CD14-positive monocyte (primary cell): ENCODE results near the gene TLR7. TPM values are rescaled to one million over a fixed set of nuclear protein-coding genes. Genes with fewer than 3 reads are reported as not detected.
A peak's percentile ranks its signal among the peaks of the same experiment; 100 is the strongest.

Experiments
- DNase-seq, 3 donors: peaks; one replicate each; pipeline ENCODE4 v3.0.0-alpha.2; 2011 to 2022
- H2AFZ ChIP-seq: 2 replicates; pipeline ENCODE4 v1.6.0; 2012; ENCODE audit warnings: mild to moderate bottlenecking, low read depth, low read length, inconsistent platforms; ENCODE audit not compliant: insufficient read depth, poor library complexity, severe bottlenecking
- H3K27ac ChIP-seq, 2 donors: 1 replicate in 1 of 2; 2 replicates in 1 of 2; pipeline ENCODE4 v1.5.1; 2012 to 2013; ENCODE audit warnings: low read length in 2 of 2, control low read depth in 1 of 2, inconsistent platforms in 1 of 2, low read depth in 1 of 2, mild to moderate bottlenecking in 1 of 2
- H3K27me3 ChIP-seq, 2 donors: one replicate each; pipeline versions ENCODE4 v1.6.0 to v1.6.1; 2011 to 2013; ENCODE audit warnings: low read length in 2 of 2; ENCODE audit not compliant: control insufficient read depth in 2 of 2, insufficient read depth in 2 of 2
- H3K36me3 ChIP-seq, 2 donors: replicated peaks in 1 of 2; 1 replicate in 1 of 2; 2 replicates in 1 of 2; pipeline versions ENCODE4 v1.5.1 to v1.6.1; 2012 to 2013; ENCODE audit warnings: low read length in 2 of 2, control low read depth in 1 of 2, inconsistent platforms in 1 of 2, mild to moderate bottlenecking in 1 of 2; ENCODE audit not compliant: insufficient read depth in 2 of 2, control insufficient read depth in 1 of 2
- H3K4me1 ChIP-seq, 2 donors: 1 replicate in 1 of 2; 2 replicates in 1 of 2; pipeline versions ENCODE4 v1.5.1 to v1.6.1; 2012 to 2013; ENCODE audit warnings: low read length in 2 of 2, control low read depth in 1 of 2, inconsistent platforms in 1 of 2, mild to moderate bottlenecking in 1 of 2, moderate library complexity in 1 of 2; ENCODE audit not compliant: insufficient read depth in 2 of 2, control insufficient read depth in 1 of 2
- H3K4me2 ChIP-seq: replicated peaks from 2 replicates; pipeline ENCODE3; 2012; ENCODE audit warnings: low read length, moderate library complexity, mild to moderate bottlenecking; ENCODE audit not compliant: poor library complexity, severe bottlenecking; ENCODE audit errors: extremely low read depth
- H3K4me3 ChIP-seq, 3 experiments: fragments of 200-600 bp in 1 of 3; sonication (generic) in 1 of 3; replicated peaks in 1 of 3; 1 replicate in 2 of 3; 2 replicates in 1 of 3; pipeline ENCODE4 v1.5.1; 2011 to 2013; ENCODE audit warnings: low read length in 3 of 3, mild to moderate bottlenecking in 3 of 3, control low read depth in 2 of 3, low read depth in 2 of 3, inconsistent platforms in 1 of 3, moderate library complexity in 1 of 3
- H3K79me2 ChIP-seq: 2 replicates; pipeline ENCODE4 v1.6.0; 2012; ENCODE audit warnings: mild to moderate bottlenecking, control low read depth, inconsistent platforms, low read length, moderate library complexity; ENCODE audit not compliant: insufficient read depth
- H3K9ac ChIP-seq: 2 replicates; pipeline ENCODE4 v1.6.0; 2017; ENCODE audit warnings: low read length, mild to moderate bottlenecking; ENCODE audit not compliant: insufficient read depth, poor library complexity, severe bottlenecking
- H3K9me3 ChIP-seq, 2 donors: replicated peaks in 1 of 2; 1 replicate in 1 of 2; 2 replicates in 1 of 2; pipeline versions ENCODE4 v1.5.1 to v1.6.1; 2012 to 2013; ENCODE audit warnings: low read length in 2 of 2, control low read depth in 1 of 2; ENCODE audit not compliant: control insufficient read depth in 1 of 2, insufficient read depth in 1 of 2
- H4K20me1 ChIP-seq: 2 replicates; pipeline ENCODE4 v1.6.0; 2012; ENCODE audit warnings: mild to moderate bottlenecking, low read length, control low read depth, moderate library complexity; ENCODE audit not compliant: insufficient read depth
- H3K27ac Mint-ChIP-seq, 7 donors: one replicate each; pipeline ENCODE4 v1.8.0; 2020; ENCODE audit warnings: mild to moderate bottlenecking in 7 of 7, mixed read lengths in 7 of 7, moderate library complexity in 6 of 7, inconsistent platforms in 2 of 7
- H3K27me3 Mint-ChIP-seq, 3 donors: one replicate each; pipeline ENCODE4 v1.8.0; 2021 to 2022; ENCODE audit warnings: low read depth in 3 of 3, mild to moderate bottlenecking in 3 of 3, mixed read lengths in 3 of 3, moderate library complexity in 3 of 3, inconsistent platforms in 1 of 3
- H3K36me3 Mint-ChIP-seq, 2 donors: one replicate each; pipeline ENCODE4 v1.8.0; 2020; ENCODE audit warnings: mixed read lengths in 2 of 2, inconsistent platforms in 1 of 2, mild to moderate bottlenecking in 1 of 2
- H3K4me1 Mint-ChIP-seq: one replicate; pipeline ENCODE4 v1.8.0; 2020; ENCODE audit warnings: mild to moderate bottlenecking, mixed read lengths
- H3K4me3 Mint-ChIP-seq, 2 donors: one replicate each; pipeline ENCODE4 v1.8.0; 2020; ENCODE audit warnings: mild to moderate bottlenecking in 2 of 2, mixed read lengths in 2 of 2, moderate library complexity in 1 of 2
- H3K9me3 Mint-ChIP-seq, 7 donors: one replicate each; pipeline ENCODE4 v1.8.0; 2020 to 2022; ENCODE audit warnings: mixed read lengths in 7 of 7, mild to moderate bottlenecking in 6 of 7, moderate library complexity in 6 of 7, inconsistent platforms in 2 of 7
- CTCF ChIP-seq: fragments of 200-600 bp; IDR thresholded peaks from one replicate; pipeline ENCODE4 v1.8.0; 2022; ENCODE audit warnings: antibody characterized with exemption, mild to moderate bottlenecking
- WGBS: methylation state at CpG from one replicate; pipeline ENCODE4 v1.1.5; 2013; ENCODE audit warnings: missing lambda C conversion rate; ENCODE audit not compliant: insufficient coverage; 5-methylcytosine and 5-hydroxymethylcytosine counted together
- intact Hi-C, 2 donors: fragments of 100-400 bp; cut with micrococcal nuclease; formaldehyde crosslinking; loops; one replicate each; pipeline versions ENCODE4 v1.15.0 to v1.15.1; 2023
- polyA plus RNA-seq, 3 donors: library from polyadenylated mRNA; depleted of rRNA in 1 of 3; unstranded in 2 of 3; stranded (reverse) in 1 of 3; fragments of 300-500 nt in 2 of 3; fragments of >200 nt in 1 of 3; fragmentation: Illumina TruSeq in 2 of 3; gene quantifications; 1 replicate in 2 of 3; 2 replicates in 1 of 3; pipeline ENCODE4 v1.2.3, GENCODE V29; 2012 to 2021

The TLR7 gene
- polyA plus RNA-seq, 3 donors, result 4.2 to 27.3 (median 23.0) TPM

- Histone ChIP-seq H3K79me2 (no peaks in the 10 kb centered on the region), H3K27ac (no peak overlapping the region), H3K4me2 (no peak overlapping the region), H3K4me3 (no peak overlapping the region), H3K27me3 (peaks cover 0 to 4% of the 10 kb centered on the region in 2 donors), H2AFZ (no peak overlapping the region), H3K36me3 (peaks cover 14 to 39% of the 10 kb centered on the region in 2 donors), H4K20me1 (no peaks in the 10 kb centered on the region), H3K4me1 (peaks cover 4 to 6% of the 10 kb centered on the region in 2 donors), H3K9ac (no peak overlapping the region), H3K9me3 (no peaks in the 10 kb centered on the region)
- H3K27ac Mint-ChIP-seq, result peak overlapping the region in 1 of 7 donors; percentile 23
- peaks cover 0 to 8% (median 0%) of the 10 kb centered on the region in 3 donors for H3K27me3 Mint-ChIP-seq
- H3K9me3 Mint-ChIP-seq, result peaks cover 0 to 1% (median 0%) of the 10 kb centered on the region in 7 donors
- H3K4me3 Mint-ChIP-seq, result no peak overlapping the region
- peaks cover 19% of the 10 kb centered on the region in 2 donors for H3K36me3 Mint-ChIP-seq
- DNase-seq, result no peak
- intact Hi-C loops, result no loop called here
- peaks cover 6% of the 10 kb centered on the region for H3K4me1 Mint-ChIP-seq
- WGBS, result 86% methylated on average over 4 of the region's 9 CpGs
- TF ChIP-seq CTCF, result no peak
Observed at GRCh38 chrX:12819222-12819621, 47.6 kb upstream of the TLR7 start.

DNA sequence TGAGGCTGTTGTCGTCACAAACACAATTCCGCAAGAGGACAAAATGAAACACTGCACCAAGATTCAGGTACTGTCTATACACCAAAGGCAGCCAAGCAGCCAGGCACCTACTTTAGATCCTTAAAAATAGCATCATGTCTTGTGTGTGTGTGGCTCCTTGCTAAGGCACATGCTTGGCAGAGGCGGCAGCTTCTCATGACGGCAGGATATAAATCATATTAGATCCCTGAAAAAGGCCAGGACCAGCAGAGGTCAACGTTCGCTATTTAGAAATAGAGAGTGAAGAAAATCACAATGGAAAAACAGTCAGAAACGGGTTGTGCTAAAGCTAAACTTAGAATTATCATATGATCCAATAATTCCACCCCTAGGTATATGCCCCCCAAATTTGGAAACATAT, 46.1 kb upstream of the TLR7 start:
- no peak for TF ChIP-seq CTCF
- DNase-seq, result no peak
- Histone ChIP-seq H3K36me3 (peaks cover 14 to 47% of the 10 kb centered on the region in 2 donors), H3K4me1 (peaks cover 4 to 6% of the 10 kb centered on the region in 2 donors), H3K4me2 (no peak overlapping the region), H3K4me3 (no peak overlapping the region), H4K20me1 (no peaks in the 10 kb centered on the region), H3K9me3 (no peaks in the 10 kb centered on the region), H3K79me2 (no peaks in the 10 kb centered on the region), H3K27ac (no peak overlapping the region), H2AFZ (no peak overlapping the region), H3K27me3 (peaks cover 0 to 6% of the 10 kb centered on the region in 2 donors), H3K9ac (no peak overlapping the region)
- Mint-ChIP-seq H3K27me3 (peaks cover 0 to 12% (median 0%) of the 10 kb centered on the region in 3 donors), H3K36me3 (peaks cover 19 to 24% of the 10 kb centered on the region in 2 donors), H3K4me3 (no peak overlapping the region), H3K4me1 (peaks cover 12% of the 10 kb centered on the region), H3K27ac (no peak overlapping the region), H3K9me3 (peaks cover 0 to 1% (median 0%) of the 10 kb centered on the region in 7 donors)
- WGBS, result 100% methylated on average over 2 of the region's 7 CpGs
- intact Hi-C loops, result loop anchor here in 1 of 2 donors (10.0 kb wide), 1 partner anchor 674 kb away; no protein-coding TSS in a partner anchor
